HG02759 (cell line): ENCODE measurements around the gene NEUROG1.
"Not testable (repeated sequence)": the region's sequence is repeated elsewhere in the genome, so short reads cannot be mapped to it uniquely, and the experiment has no call there.

Experiments used
- ATAC-seq: cut with Tn5 transposase; IDR thresholded peaks from one replicate; pipeline ENCODE4 v1.9.1; 2021; ENCODE audit warnings: mild to moderate bottlenecking, moderate library complexity; ENCODE audit not compliant: unreplicated experiment

NEUROG1 gene

DNA sequence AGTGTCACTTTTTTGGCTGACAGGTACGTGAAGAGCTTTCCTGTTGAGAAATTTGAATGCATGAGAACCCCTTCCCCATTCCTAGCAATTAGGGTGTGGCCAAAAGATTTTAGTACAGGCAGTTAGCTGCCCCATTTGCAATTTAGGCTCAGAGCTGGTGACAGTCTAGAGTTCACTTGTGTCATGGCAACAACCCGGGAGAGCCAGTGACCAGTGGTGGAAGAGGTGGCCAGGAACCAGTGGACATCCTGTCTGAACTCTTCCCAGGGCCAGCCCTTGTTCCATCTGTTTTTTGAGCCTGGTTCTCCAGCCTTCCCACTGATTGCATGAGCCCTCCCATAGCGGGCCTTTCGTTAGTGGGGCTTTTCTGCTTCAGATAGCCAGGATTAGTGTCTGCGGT lies 2.5 kb upstream of the NEUROG1 start:
- no peak for ATAC-seq

DNA sequence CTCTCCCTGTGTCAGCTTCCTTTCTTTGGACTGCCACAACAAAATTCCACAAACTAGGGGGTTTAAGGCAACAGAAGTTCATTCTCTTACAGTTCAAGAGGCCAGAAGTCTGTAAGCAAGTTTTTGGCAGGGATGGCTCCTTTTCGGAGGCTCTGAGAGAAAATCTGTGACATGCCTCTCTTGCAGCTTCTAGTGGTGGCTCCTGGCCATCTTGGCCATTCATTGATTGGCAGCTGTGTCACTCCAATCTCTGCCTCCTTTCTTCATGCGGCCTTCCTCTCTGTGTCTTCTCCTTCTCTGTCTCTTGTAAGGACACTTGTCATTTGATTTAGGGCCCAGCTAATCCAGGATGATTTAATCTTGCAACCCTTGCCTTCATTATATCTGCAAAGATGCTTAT lies 2.0 kb upstream of the NEUROG1 start:
- no peak for ATAC-seq

GRCh38 chr5:135537271-135537670 lies 1.5 kb upstream of the NEUROG1 start:
- ATAC-seq: no peak

DNA sequence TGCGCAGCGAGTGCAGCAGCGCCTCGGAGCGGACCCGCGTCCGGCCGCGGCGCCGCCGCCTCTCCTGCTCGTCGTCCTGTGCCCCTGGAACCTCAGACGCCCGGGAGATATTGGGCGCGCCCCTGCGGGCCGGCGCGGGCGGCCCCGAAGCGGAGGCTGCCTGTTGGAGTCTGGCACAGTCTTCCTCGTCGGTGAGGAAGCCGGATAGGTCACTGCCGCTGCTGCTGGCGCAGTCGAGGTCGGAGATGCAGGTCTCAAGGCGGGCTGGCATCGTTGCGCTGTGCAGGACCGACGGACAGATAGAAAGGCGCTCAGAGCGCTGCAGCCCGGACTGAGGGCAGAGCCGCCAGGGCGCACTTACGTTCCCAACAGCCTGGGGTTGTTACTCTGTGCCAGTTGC lies 344 bp downstream of the NEUROG1 start:
- ATAC-seq: no peak

GRCh38 chr5:135534609-135535419 lies 950 bp downstream of the NEUROG1 start:
- no peak for ATAC-seq

- no peak for ATAC-seq
Observed at GRCh38 chr5:135533794-135534193, 2.0 kb downstream of the NEUROG1 start.

DNA sequence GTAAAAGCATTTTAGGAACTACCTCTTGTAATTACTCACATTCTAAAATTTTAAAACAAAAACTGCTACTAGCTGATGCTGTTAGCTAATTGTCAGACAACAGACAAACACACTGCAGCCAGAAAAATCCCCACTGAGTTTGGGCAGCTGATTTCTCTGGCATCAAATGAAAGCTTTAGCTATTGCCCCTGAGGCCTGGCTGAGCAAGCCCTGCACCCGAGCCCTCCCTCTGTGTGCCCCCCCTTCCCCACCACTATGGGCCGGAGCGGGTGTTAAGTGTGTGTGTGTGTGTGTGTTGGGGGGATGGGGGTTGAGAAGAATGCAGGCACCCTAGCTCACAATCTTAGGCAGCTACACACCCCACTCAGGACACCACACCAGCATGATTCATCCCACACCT lies 2.4 kb downstream of the NEUROG1 start:
- ATAC-seq: no peak

DNA sequence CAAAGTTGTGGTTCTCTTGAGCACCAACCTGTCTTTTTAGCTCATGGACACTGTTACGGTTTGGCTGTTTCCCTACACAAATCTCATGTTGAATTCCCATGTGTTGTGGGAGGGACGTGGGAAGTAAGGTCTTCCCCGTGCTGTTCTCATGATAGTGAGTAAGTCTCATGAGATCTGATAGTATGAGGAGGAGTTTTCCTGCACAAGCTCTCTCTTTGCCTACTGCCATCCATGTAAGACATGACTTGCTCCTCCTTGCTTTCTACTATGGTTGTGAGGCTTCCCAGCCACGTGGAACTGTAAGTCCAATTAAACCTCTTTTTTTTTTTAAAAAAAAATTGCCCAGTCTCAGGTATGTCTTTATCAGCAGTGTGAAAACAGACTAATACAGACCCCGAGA lies 6.2 kb downstream of the NEUROG1 start:
- ATAC-seq: not testable (repeated sequence)

- no peak for ATAC-seq
Observed at GRCh38 chr5:135526924-135527323, 8.8 kb downstream of the NEUROG1 start.

DNA sequence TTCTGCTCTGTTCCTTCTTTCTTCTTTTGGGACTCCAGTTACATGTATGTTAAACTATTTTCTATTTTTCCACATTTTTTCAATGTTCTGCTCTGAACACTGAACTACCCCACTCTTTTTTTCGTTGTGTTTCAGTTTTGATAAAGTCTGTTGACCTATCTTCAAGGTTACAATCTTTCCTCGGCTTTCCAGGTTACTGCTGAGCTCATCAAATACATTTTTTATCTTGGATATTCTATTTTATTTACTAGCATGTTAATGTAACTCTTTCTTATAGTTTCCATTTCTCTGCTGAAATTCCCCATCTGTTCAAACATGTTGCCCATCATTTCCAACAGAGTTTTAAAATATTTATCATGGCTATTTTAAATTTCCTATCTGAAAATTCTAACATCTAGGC lies 13.8 kb downstream of the NEUROG1 start:
- ATAC-seq: no peak

GRCh38 chr5:135517631-135518030 lies 18.1 kb downstream of the NEUROG1 start:
- ATAC-seq: no peak

DNA sequence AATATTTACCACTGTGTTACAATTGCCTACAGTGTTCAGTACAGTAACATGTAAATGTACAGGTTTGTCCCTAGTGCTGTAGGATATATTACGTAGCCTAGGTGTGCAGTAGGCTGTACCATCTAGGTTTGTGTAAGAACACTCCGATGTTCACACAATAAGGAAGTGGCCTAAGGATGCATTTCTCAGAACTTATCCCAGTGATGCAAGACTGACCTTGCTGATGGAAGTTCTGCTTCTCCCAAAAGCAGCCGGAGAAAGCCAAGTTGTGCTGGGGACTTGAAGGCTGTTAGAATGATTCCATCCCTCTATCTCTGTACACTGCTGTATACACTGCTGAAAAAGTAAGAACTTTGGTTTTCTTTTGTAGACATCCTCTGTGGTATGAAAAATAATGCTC lies 21.6 kb downstream of the NEUROG1 start:
- no peak for ATAC-seq

- ATAC-seq: no peak
Observed at GRCh38 chr5:135511761-135512575, 23.8 kb downstream of the NEUROG1 start.

DNA sequence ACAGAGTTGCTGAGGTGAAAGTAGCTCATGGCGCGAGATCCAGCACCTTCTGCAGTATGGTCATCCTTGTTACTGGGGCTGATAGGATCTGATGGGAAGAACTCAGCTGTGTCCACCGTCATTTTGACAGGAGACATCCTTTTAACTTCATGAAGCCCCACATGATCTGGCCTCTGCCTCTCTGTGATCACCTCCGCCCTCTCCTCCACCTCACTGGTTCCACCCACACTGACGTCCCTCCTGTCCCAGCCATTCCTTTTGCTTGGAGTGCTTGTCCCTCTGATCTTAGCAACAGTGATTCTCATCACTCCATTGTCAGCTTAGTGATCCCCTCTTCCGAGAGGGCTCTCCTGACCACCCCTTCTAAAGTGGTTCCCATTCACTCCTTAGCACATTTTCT lies 25.8 kb downstream of the NEUROG1 start:
- no peak for ATAC-seq

DNA sequence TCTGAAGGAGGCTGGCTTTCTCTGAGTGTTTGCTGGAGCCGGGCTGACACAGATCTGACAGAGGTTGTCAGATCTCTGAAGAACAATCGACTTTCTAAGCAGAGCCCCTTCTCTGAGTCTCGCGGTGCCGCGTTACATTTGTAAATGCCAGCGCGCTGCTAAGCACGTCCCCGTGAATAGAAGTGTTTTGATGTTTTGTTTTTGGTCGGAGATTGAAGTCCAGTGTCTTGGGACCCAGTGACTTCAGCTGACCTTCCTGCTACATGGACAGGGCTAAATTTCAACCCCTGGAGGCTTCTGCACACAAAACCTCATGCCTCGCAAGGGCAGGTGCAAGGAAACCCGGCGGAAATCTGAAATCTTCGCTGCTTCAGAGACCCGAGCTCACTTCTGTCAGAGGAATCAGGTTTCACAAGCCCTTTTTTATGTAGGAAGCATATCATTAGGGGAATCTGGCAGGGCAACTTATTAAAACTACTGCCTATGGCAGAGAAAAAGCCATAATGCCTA lies 27.2 kb downstream of the NEUROG1 start:
- ATAC-seq: no peak

DNA sequence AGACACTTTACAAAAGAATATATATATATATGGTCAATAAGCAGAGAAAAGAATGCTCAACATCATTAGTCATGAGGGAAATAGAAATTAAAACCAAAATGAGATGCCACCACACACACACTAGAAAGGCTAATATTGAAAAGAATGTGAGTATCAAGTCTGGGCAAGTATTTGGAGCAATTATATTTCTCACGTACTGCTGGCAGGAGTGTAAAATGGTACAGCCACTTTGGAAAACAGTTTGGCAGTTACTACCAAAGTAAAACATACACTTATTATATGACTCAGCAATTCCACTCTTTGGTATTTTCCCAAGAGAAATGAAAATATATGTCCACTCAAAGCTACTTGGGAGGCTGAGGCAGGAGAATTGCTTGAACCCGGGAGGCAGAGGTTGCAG lies 29.8 kb downstream of the NEUROG1 start:
- ATAC-seq: no peak

- ATAC-seq: no peak
Observed at GRCh38 chr5:135504376-135504775, 31.4 kb downstream of the NEUROG1 start.

GRCh38 chr5:135503871-135504270 lies 31.9 kb downstream of the NEUROG1 start:
- ATAC-seq: no peak

GRCh38 chr5:135502836-135503520 lies 32.8 kb downstream of the NEUROG1 start:
- ATAC-seq: no peak

DNA sequence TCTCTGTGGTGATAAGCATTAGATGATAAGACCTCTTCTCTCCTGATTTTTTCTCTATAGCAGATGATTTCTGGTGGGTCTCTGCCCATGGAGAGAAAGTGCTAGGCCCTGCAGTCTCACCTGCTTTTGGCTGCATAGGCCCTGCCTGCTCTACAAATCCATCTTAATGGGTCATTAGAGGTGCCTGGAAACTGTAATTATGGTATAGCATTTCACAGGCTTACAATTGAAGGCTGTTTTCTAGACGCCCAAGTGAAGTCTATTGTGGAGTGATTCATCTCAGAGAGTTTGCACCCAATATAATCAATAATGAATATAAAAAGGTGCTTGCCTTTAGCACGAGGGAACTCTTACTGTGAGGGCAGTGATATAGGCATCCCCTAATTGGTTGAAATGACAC lies 33.8 kb downstream of the NEUROG1 start:
- ATAC-seq: no peak

DNA sequence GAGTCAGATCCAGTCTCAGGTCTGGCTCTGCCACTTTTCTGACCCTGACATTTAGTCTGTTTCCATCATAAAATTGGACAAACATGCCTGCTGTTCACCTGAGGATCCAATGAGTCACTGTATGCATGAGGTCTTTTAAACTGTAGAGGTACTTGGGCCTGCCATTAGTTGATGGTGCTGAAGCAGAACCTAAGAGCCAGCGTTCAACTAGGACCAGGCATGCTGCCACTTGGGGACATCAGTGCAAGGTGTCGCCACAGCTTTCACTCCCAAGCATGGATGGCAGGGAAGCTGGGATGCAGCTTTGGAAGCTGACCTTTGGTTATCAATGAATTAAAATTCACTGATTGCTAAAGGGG lies 37.1 kb downstream of the NEUROG1 start:
- ATAC-seq: no peak
